RWPE1 (cell line): ENCODE measurements around the gene COBL.

ENCODE experiments used
- CTCF ChIA-PET: fragments of 350-600 bp; sonication (Branson Sonifier 250); formaldehyde crosslinking; extraction: SDS; loops from one replicate; lab custom pipeline; 2021; lab: Yijun Ruan, JAX
- POLR2A ChIA-PET: fragments of 400-600 bp; formaldehyde crosslinking; extraction: SDS; loops from one replicate; lab custom pipeline; 2020; ENCODE audit warnings: antibody characterized with exemption; ENCODE audit not compliant: low non-redundant PET; lab: Yijun Ruan, JAX
- DNase-seq: peaks from one replicate; pipeline ENCODE4 v3.0.0; 2012; ENCODE audit warnings: low spot score
- H3K27ac ChIP-seq: fragments of 450-650 bp; 2 replicates; pipeline ENCODE4 v1.5.1; 2017
- TF ChIP-seq, protein P1 (sequence below): fragments of 450-650 bp; conservative IDR thresholded peaks from 2 replicates; pipeline ENCODE4 v1.5.1; 2017; ENCODE audit warnings: low read depth, mild to moderate bottlenecking

Gene COBL

GRCh38 chr7:51077987-51078370, 238.6 kb downstream of the COBL start:
- TF ChIP-seq, protein P1, sequence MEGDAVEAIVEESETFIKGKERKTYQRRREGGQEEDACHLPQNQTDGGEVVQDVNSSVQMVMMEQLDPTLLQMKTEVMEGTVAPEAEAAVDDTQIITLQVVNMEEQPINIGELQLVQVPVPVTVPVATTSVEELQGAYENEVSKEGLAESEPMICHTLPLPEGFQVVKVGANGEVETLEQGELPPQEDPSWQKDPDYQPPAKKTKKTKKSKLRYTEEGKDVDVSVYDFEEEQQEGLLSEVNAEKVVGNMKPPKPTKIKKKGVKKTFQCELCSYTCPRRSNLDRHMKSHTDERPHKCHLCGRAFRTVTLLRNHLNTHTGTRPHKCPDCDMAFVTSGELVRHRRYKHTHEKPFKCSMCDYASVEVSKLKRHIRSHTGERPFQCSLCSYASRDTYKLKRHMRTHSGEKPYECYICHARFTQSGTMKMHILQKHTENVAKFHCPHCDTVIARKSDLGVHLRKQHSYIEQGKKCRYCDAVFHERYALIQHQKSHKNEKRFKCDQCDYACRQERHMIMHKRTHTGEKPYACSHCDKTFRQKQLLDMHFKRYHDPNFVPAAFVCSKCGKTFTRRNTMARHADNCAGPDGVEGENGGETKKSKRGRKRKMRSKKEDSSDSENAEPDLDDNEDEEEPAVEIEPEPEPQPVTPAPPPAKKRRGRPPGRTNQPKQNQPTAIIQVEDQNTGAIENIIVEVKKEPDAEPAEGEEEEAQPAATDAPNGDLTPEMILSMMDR = no peak
- H3K27ac ChIP-seq = no peak overlapping the region
- CTCF ChIA-PET = interaction anchor here (2.4 kb wide), 1 partner anchor 82 kb away, joined by 12 read pairs; no protein-coding TSS in a partner anchor
- POLR2A ChIA-PET = no interaction called here
- no peak for DNase-seq

DNA sequence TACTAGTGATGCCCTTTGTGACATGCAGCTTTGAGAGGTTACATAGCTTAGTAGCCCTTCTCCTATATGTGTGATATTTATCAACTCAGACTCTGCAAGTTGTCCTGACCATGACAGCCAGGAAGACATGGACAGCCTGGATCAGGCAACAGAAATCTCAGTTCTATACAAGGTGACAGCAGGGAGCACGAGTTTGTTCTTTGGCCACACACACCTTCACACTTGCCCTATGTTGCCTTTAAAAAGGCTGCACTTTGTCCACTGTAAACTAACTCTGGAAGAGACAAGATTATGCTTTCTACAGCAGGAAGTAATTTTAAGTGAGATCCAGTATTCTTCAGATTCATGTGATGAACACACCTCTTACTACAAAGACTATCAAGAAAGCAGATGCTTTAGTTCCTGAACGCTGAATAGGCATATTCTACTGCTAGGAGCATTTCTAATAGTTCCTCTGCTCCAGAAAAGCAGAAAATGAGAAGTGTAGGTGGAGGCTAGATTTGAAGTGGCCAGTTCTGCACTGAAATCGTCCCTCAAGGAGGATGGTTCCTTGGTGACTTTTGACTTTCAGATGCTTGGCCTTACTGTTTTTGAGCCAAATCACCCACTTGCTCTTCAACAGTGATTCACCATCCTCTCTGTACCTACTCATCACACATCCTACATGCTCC, 239.2 kb downstream of the COBL start:
- TF ChIP-seq, protein P1 = no peak
- no peak for DNase-seq
- ChIA-PET POLR2A (no interaction called here), CTCF (interaction anchor here (2.4 kb wide), 1 partner anchor 83 kb away, joined by 12 read pairs; no protein-coding TSS in a partner anchor)
- H3K27ac ChIP-seq = no peak overlapping the region

DNA sequence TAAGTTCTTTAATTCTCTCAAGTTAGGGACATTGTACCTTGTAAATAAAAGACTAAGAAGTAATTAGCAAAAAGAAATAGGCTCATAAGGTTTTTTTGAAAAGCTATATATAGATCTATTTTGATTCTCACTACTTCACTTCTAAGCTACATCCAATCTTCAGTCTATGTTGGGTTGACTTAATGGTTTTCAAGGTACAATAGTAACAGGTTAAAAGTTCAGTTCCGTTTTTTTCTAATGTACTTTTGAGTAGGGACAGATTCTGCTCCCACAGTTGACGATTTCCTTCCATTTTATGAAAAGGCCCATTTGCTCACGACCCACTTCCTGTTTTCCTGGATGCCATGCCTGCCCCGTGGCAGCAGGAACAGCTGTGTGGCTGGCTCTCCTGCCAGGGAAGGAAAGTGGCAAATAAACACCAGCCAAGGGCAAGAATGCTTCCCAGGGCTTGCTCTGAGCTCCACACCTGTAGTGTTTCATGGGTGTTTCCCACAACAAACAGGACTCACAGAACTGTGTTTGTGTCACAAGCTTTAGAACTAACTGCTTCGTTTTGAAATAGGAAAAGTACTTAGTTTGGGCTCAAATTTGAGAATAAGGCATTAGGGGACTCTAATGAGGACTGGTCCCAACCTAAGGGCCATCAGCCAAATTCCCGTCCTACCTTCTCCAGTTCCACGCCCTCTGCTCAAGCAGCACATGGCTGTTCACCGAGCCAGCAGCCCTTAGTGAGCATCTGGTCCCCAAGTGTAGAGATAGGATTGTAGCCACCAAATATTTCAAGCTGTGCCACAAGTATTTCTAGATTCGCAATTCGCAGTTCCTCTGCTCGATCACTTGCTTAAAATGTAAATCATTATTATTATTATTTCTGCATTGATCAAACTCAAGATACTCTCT, 240.7 kb downstream of the COBL start:
- no peak overlapping the region for H3K27ac ChIP-seq
- POLR2A ChIA-PET = interaction anchor here (0.6 kb wide), 1 partner anchor 62 kb away, joined by 3 read pairs; no protein-coding TSS in a partner anchor
- TF ChIP-seq, protein P1 = no peak
- DNase-seq = no peak
- CTCF ChIA-PET = interaction anchor here (0.6 kb wide), 1 partner anchor 67 kb away, joined by 5 read pairs; no protein-coding TSS in a partner anchor

DNA sequence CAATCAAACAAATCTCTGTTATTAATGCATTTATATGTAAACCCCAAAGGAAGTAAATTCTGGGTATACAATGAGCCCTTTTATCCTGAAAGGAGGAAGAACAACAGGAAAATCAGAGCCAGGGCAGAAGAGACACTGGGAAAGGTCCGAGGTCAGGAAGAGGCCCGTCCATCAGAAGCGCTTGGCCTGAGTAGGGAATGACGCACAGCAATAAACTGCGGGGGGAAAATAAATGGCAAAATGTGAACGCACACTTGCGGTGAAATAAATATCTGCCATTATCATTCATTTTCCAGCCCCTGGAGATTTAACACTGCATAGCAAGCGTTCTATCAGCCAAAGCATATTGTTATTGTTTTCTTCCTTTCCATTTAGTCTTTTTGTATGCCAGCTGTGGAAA, 243.4 kb downstream of the COBL start:
- POLR2A ChIA-PET = no interaction called here
- no peak overlapping the region for H3K27ac ChIP-seq

DNA sequence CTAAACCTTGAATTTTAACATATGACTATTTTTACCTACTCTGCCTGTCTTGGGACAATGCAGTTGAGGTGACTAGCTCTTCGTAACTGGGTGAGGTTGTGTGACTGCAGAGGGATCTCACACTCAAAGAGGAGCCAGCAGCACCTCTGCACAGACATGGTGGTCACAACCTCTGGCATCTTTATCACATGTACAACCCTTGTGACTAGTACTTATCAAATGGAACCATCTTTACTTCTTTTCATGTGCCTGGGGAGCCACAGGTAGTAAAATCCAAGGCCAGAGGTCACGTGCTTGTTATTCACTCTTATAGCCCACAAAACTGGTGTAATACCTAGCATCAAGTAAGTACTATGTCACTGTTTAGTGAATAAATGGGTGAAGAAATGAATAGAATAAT, 244.3 kb downstream of the COBL start:
- ChIA-PET CTCF (interaction anchor here (0.5 kb wide), 1 partner anchor 299 kb away, joined by 3 read pairs; no protein-coding TSS in a partner anchor), POLR2A (no interaction called here)
- TF ChIP-seq, protein P1 = no peak
- H3K27ac ChIP-seq = no peak overlapping the region
- no peak for DNase-seq

More for the DNA sequence above, 243.4 kb downstream of the COBL start:
- DNase-seq = no peak
- TF ChIP-seq, protein P1 = no peak
- CTCF ChIA-PET = no interaction called here

DNA sequence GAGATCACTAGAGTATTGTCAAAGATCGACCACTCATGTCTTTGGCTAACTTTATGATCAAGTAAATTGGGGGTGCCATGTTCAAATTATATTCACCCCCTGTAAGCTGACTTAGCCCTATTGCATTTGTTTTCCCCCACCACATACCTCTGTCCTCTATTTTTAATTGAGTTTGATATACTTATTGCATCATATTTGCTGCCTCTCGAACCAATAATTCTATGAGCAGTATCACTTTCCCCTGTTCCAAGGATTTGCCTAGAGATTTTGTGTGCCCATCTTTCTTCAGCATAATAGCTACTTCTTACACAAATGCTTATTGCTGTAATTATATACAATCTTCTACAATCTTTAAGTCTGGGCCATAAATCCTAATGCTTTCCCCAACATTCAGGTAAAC, 245.2 kb downstream of the COBL start:
- no peak for DNase-seq
- POLR2A ChIA-PET = no interaction called here

More for the DNA sequence above, 245.2 kb downstream of the COBL start:
- CTCF ChIA-PET = no interaction called here
- TF ChIP-seq, protein P1 = no peak
- H3K27ac ChIP-seq = no peak overlapping the region
